Activated CD4-positive, CD25-positive, alpha-beta regulatory T cell (primary cell): ENCODE results near the gene HEATR5B.
"Not testable (repeated sequence)": the region's sequence is repeated elsewhere in the genome, so short reads cannot be mapped to it uniquely, and the experiment has no call there.

Experiments
- DNase-seq, 4 experiments: peaks; one replicate each; lab custom pipeline; 2025; lab: John Stamatoyannopoulos, UW

HEATR5B gene

DNA sequence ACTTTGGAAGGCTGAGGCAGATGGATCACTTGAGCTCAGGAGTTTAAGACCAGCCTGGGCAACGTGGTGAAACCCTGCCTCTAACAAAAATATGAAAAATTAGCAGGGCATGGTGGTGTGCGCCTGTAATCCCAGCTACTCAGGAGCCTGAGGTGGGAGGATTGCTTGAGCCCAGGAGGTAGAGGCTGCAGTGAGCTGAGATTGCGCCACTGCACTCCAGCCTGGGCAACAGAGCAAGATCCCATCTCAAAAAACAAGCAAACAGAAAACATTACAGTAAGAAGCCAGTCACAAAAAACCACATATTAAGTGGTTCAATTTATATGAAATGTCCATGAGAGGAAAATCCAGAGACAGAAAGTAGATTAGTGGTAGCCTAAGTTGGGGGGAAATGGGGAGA is 105.2 kb downstream of the HEATR5B start:
- not testable (repeated sequence) for DNase-seq

- no peak for DNase-seq
These were observed 108.1 kb downstream of the HEATR5B start for GRCh38 chr2:36976065-36976464.

GRCh38 chr2:36975306-36975705 is 108.9 kb downstream of the HEATR5B start:
- no peak for DNase-seq

GRCh38 chr2:36973320-36973719 is 110.9 kb downstream of the HEATR5B start:
- no peak for DNase-seq

GRCh38 chr2:36971990-36972389 is 112.2 kb downstream of the HEATR5B start:
- no peak for DNase-seq

- DNase-seq = no peak
These were observed 116.8 kb downstream of the HEATR5B start for GRCh38 chr2:36967236-36967876.

DNA sequence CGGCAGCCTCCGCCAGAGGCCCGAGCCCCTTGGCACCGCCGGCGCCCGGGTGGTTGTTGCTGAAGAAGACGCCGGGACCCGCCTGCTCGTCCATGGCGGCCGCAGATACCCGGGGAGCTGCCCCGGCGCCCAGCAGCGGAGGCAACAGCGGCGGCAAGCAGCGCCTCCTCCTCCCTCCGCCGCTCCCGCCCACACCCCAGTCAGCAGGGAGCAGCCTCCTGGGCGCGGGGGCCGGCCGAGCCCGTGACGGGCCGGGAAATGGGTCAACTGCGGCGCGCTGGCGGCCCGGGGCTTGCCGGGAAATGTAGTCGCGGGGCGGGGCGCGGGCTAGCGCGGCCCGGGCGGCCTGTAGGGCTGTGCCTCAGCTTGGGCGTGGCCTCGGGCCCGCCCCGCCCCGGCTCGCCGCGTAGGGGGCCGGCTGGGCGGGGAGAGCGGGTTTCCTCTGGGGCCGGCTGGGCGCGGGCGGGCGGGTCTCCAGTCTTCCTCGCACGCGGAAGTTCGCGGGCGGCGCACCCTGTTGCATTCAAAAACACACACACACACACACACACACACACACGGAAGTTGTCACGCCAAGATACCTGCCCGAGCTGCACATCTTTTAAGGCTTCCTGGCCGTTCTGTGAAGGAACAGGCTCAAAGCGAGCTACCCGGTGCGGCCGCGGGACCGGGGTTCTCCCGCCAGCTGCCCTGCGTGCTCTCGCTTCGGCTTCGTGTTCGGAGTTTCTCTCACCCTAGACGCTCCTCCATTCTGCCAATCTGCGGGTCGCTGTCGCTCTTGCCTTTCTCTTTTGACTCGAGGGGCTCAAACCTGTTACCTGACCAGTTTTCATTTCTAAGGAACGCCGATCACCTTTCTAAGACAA is 117.6 kb downstream of the HEATR5B start, which contains the start of gene STRN:
TSS of gene STRN (minus strand) at position 167 of the 866 bp plus-strand sequence. CDS start at position 94, 73 bp downstream.
- peak; percentile 93 to 99 (median 96) for DNase-seq

DNA sequence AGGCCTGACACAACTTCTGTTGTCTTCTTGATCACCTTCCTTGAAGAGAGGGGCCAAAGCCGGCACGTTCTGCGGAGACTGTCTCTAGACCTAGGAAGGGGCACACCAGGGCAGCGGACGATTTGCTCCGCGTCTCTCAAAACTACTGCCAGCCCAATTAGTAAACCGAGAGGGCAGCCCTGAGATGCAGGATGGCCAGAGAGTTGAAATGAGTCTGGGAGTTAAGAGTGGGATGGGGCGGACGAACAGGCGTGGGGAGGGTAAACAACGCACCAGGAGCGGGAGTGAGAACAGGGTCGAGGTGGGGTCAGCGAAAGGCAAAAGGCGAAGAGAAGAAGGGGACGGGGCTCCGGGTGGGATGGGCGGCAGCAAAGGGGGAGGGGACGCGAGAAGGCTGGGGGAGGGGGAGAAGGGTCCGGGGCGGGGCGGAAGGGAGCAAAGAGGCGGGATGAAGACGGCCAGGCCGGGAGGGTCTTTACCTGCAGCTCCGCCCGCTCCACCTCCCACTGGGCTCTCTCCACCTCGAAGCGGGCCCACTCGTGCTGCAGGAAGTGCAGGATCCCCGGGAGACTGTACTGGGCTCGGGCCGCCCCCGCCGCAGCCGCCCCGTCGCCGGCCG is 118.3 kb downstream of the HEATR5B start:
- peak in 3 of 4 experiments; percentile 8 to 45 (median 20) for DNase-seq

- no peak for DNase-seq
These were observed 119.0 kb downstream of the HEATR5B start for GRCh38 chr2:36965206-36965605.

DNA sequence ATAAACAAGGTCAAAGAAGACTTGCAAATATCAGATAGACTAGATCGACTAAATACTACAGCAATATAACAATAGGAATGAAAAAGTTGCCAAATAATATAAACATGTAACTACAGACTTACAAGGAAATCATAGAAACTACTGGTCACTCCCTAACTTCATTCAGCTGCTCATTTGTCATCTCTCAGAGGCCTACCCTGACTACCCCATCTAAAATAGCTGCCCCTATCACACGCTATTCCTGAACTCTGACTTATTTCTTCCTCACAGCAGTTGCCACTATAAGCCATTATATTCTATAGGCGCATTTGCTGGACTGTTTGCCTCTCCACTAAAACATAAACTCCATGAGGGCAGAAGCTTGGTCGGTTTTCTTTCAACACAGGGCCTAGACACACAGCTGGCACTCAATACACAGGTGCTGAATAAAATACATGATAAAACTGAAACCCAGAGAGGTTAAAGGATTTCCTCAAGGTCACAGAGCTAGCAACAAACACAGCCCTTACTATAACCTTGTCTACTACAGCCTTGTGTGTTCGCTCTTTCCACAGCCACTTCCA is 119.6 kb downstream of the HEATR5B start:
- DNase-seq = no peak

DNA sequence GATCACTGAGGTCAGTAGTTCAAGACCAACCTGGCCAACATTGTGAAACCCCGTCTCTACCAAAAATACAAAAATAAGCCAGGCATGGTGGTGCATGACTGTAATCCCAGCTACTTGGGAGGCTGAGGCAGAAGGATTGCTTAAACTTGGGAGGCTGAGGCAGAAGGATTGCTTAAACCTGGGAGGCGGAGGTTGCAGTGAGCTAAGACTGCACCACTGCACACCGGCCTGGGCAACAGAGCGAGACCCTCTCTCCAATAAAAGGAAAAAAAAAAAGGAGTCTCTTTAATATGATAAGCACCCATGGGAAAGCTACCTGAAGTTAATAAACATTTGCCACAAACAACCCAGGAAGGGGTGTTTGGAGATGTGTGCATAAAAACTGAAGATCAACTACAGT is 120.4 kb downstream of the HEATR5B start:
- DNase-seq = no peak

GRCh38 chr2:36963106-36963505 is 121.1 kb downstream of the HEATR5B start:
- no peak for DNase-seq

- DNase-seq = no peak
These were observed 123.4 kb downstream of the HEATR5B start for GRCh38 chr2:36960773-36961172.

- DNase-seq = no peak
These were observed 124.0 kb downstream of the HEATR5B start for GRCh38 chr2:36960005-36960675.

GRCh38 chr2:36954977-36955607 is 129.1 kb downstream of the HEATR5B start:
- no peak for DNase-seq

GRCh38 chr2:36952748-36953197 is 131.4 kb downstream of the HEATR5B start:
- no peak for DNase-seq

- DNase-seq = no peak
These were observed 132.6 kb downstream of the HEATR5B start for GRCh38 chr2:36951574-36951973.

DNA sequence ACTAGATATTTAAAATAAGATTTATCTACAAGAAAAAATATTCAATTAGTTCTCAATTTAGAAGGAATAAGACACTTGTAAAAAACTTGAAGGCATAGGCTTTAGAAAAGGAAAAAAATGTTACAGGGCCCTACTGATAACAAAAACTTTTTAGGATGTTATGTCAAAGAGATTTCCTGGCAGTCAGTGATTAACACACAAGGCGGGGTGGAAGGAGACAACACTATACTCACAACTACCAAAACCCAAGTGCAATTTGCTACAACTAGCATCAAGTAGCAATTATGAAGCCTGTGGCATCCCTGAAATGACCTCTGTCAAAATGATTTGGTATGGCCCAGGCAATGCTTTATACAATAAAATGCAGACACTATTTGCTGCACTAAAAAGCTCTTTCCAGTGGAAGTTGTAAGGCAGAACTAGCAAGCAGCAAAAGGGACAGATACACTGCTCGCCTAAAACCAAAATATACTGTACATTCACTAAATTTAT is 133.1 kb downstream of the HEATR5B start:
- DNase-seq = no peak

GRCh38 chr2:36949845-36950244 is 134.3 kb downstream of the HEATR5B start:
- no peak for DNase-seq

DNA sequence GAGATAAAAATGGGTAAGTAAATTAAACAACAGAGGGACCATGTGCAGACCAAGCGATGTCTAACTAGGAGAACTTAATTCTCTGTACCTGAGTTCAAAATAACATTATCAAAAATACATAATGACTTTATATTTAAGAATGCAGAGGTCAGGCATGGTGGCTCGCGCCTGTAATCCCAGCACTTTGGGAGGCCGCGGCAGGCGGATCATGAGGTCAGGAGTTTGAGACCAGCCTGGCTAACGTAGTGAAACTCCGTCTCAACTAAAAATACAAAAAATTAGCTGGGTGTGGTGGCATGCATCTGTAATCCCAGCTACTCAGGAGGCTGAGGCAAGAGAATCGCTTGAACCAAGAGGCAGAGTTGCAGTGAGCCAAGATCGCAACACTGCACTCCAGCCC is 138.9 kb downstream of the HEATR5B start:
- not testable (repeated sequence) for DNase-seq

DNA sequence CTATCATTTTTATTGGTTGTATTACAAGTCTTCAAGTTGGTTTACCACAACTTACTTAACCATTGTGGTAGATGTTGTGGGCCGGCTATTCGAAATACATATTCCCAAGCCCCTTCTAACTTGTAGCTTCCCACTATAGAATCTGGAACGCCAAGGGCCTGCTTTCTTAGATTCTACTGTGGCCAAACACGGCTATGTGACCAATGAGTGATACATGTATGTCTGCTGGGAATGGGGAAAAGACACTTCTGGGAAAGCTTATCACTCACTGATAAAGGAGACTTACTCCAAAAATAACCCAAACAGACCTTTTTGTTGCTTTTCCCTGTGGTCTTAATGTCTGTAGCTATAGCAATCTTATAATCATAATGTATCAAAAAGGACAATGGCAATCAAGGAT is 142.3 kb downstream of the HEATR5B start:
- no peak for DNase-seq
